Stomach (tissue), 4 donors: Measurements from ENCODE around the gene IL2RG.

Experiments
- EP300 ChIP-seq: sonication (generic); formaldehyde crosslinking; IDR thresholded peaks from one replicate; pipeline ENCODE4 v1.6.1; 2017; ENCODE audit warnings: antibody characterized with exemption
- POLR2A ChIP-seq, 4 donors: fragments of 450-650 bp; IDR thresholded peaks; one replicate each; pipeline ENCODE4 v1.6.1; 2016; ENCODE audit warnings: antibody characterized with exemption in 4 of 4, control low read depth in 2 of 4, mild to moderate bottlenecking in 1 of 4, moderate library complexity in 1 of 4
- TF ChIP-seq, protein P1 (sequence below), 7 experiments: fragments of 450-650 bp in 4 of 7; fragments of 200-600 bp in 3 of 7; sonication (generic) in 3 of 7; IDR thresholded peaks; one replicate each; pipeline ENCODE4 v1.5.1; 2016 to 2019; ENCODE audit warnings: antibody characterized with exemption in 7 of 7, control low read depth in 2 of 7, mild to moderate bottlenecking in 1 of 7

DNA sequence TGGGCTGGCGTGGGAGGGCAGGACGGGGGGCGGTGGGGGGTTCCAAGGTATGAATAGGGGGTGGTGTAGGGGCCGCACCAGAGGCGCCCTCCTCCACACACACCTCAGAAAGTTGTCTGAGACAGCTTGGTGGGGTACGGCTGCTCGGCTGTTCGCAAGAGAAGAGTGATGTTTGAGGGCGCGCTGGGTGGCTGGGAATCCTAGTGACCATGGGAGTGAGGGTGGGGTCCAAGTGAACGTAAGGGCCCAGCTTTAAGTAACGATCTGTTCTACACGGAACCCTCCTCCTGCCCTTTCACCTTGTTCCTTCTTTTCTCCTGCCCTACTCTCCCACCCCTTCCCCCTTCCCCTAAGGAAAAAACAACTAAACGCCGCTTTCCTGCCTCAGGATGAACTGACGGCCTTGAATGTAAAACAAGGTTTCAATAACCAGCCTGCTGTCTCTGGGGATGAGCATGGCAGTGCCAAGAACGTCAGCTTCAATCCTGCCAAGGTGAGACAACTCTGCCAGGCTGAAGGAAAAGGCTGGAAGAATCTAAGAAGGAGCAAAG, 7.7 kb upstream of the IL2RG start:
- TF ChIP-seq, protein P1, sequence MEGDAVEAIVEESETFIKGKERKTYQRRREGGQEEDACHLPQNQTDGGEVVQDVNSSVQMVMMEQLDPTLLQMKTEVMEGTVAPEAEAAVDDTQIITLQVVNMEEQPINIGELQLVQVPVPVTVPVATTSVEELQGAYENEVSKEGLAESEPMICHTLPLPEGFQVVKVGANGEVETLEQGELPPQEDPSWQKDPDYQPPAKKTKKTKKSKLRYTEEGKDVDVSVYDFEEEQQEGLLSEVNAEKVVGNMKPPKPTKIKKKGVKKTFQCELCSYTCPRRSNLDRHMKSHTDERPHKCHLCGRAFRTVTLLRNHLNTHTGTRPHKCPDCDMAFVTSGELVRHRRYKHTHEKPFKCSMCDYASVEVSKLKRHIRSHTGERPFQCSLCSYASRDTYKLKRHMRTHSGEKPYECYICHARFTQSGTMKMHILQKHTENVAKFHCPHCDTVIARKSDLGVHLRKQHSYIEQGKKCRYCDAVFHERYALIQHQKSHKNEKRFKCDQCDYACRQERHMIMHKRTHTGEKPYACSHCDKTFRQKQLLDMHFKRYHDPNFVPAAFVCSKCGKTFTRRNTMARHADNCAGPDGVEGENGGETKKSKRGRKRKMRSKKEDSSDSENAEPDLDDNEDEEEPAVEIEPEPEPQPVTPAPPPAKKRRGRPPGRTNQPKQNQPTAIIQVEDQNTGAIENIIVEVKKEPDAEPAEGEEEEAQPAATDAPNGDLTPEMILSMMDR (IDR thresholded peaks at IDR 0.05), result no peak
- TF ChIP-seq EP300, result no peak
- no peak for TF ChIP-seq POLR2A (IDR thresholded peaks at IDR 0.05)
